ENCODE results near the gene CRIP3.

The CRIP3 gene

GRCh38 chr6:43257367-43258145 is 51.1 kb downstream of the CRIP3 start:
- Histone ChIP-seq H3K27me3 (ENCODE audit: control insufficient read depth in 1 of 2, insufficient read depth in 2 of 2, low read length in 2 of 2) (peaks cover 0 to 4% of the 10 kb centered on the region in 2 donors), H3K27ac (ENCODE audit: low read depth, low read length) (no peak overlapping the region), H3K9ac (ENCODE audit: low read depth in 1 of 2, low read length in 2 of 2) (no peak overlapping the region), H3K36me3 (ENCODE audit: control insufficient read depth in 1 of 2, insufficient read depth in 2 of 2, low read length in 2 of 2) (no peaks in the 10 kb centered on the region), H3K4me1 (ENCODE audit: control insufficient read depth in 1 of 2, insufficient read depth in 2 of 2, low read length in 2 of 2) (peaks cover 0 to 1% of the 10 kb centered on the region in 2 donors), H3K4me3 (ENCODE audit: low read depth in 1 of 2, low read length in 2 of 2) (no peak overlapping the region), H3K9me3 (ENCODE audit: control insufficient read depth in 1 of 2, low read length in 2 of 2) (no peaks in the 10 kb centered on the region)

GRCh38 chr6:43256670-43257366 is 51.8 kb downstream of the CRIP3 start:
- Histone ChIP-seq H3K27ac (ENCODE audit: low read depth, low read length) (no peak overlapping the region), H3K9me3 (ENCODE audit: control insufficient read depth in 1 of 2, low read length in 2 of 2) (no peaks in the 10 kb centered on the region), H3K4me3 (ENCODE audit: low read depth in 1 of 2, low read length in 2 of 2) (no peak overlapping the region), H3K4me1 (ENCODE audit: control insufficient read depth in 1 of 2, insufficient read depth in 2 of 2, low read length in 2 of 2) (no peaks in the 10 kb centered on the region), H3K27me3 (ENCODE audit: control insufficient read depth in 1 of 2, insufficient read depth in 2 of 2, low read length in 2 of 2) (peaks cover 3 to 7% of the 10 kb centered on the region in 2 donors), H3K9ac (ENCODE audit: low read depth in 1 of 2, low read length in 2 of 2) (no peak overlapping the region), H3K36me3 (ENCODE audit: control insufficient read depth in 1 of 2, insufficient read depth in 2 of 2, low read length in 2 of 2) (no peaks in the 10 kb centered on the region)

All from duodenal mucosa (tissue), 2 donors.